Caco-2 (cell line): Measurements from ENCODE around the gene FUOM. TPM values are rescaled to one million over a fixed set of nuclear protein-coding genes. Genes with fewer than 3 reads are reported as not detected.

ENCODE experiments used
- BruUV-seq: library from RNA; stranded (reverse); fragments of 400-500 nt; replicated peaks from 2 replicates; lab custom pipeline; 2021; lab: Mats Ljungman, UMichigan
- CTCF ChIA-PET: fragments of 300-600 bp; sonication (Branson Sonifier 250); formaldehyde crosslinking; loops from one replicate; lab custom pipeline; 2022; ENCODE audit warnings: antibody characterized with exemption; lab: Charles Lee
- POLR2A ChIA-PET: fragments of 300-600 bp; sonication (Branson Sonifier 250); formaldehyde crosslinking; loops from one replicate; lab custom pipeline; 2022; ENCODE audit warnings: antibody characterized with exemption; lab: Charles Lee
- DNase-seq, 2 experiments: peaks; one replicate each; pipeline versions ENCODE4 v3.0.0 to v3.0.0-alpha.2; 2020 to 2022
- H3K27me3 ChIP-seq: replicated peaks from 2 replicates; pipeline ENCODE4 v1.6.0; 2011; ENCODE audit warnings: low read length; ENCODE audit not compliant: control insufficient read depth, insufficient read depth
- H3K36me3 ChIP-seq: 2 replicates; pipeline ENCODE4 v1.5.1; 2011; ENCODE audit warnings: low read length; ENCODE audit not compliant: control insufficient read depth, insufficient read depth
- H3K4me1 ChIP-seq: fragments of 250-450 bp; sonication (Bioruptor Pico); 2 replicates; pipeline ENCODE4 v1.5.1; 2020; ENCODE audit warnings: mild to moderate bottlenecking
- H3K4me3 ChIP-seq: 2 replicates; pipeline ENCODE4 v1.5.1; 2011; ENCODE audit warnings: low read depth, mild to moderate bottlenecking, control low read depth, low read length
- H3K9me3 ChIP-seq: fragments of 250-450 bp; sonication (Bioruptor Pico); 2 replicates; pipeline ENCODE4 v1.5.1; 2020; ENCODE audit warnings: mild to moderate bottlenecking, moderate library complexity
- H3K27ac Mint-ChIP-seq: one replicate; pipeline ENCODE4 v1.8.0; 2022; ENCODE audit warnings: mixed read lengths; ENCODE audit not compliant: unreplicated experiment
- H3K27me3 Mint-ChIP-seq: one replicate; pipeline ENCODE4 v1.8.0; 2022; ENCODE audit warnings: mixed read lengths; ENCODE audit not compliant: insufficient read depth, unreplicated experiment
- H3K36me3 Mint-ChIP-seq: one replicate; pipeline ENCODE4 v1.8.0; 2022; ENCODE audit warnings: mild to moderate bottlenecking, mixed read lengths; ENCODE audit not compliant: insufficient read depth, unreplicated experiment
- H3K4me1 Mint-ChIP-seq: one replicate; pipeline ENCODE4 v1.8.0; 2022; ENCODE audit warnings: low read depth, mixed read lengths; ENCODE audit not compliant: unreplicated experiment
- H3K4me3 Mint-ChIP-seq: one replicate; pipeline ENCODE4 v1.8.0; 2022; ENCODE audit warnings: mild to moderate bottlenecking, moderate library complexity, mixed read lengths; ENCODE audit not compliant: unreplicated experiment
- H3K9me3 Mint-ChIP-seq: one replicate; pipeline ENCODE4 v1.8.0; 2022; ENCODE audit warnings: mixed read lengths; ENCODE audit not compliant: unreplicated experiment
- CTCF ChIP-seq, 2 experiments: fragments of 200-600 bp in 1 of 2; IDR thresholded peaks; 1 replicate in 1 of 2; 2 replicates in 1 of 2; pipeline versions ENCODE4 v1.5.1 to v1.8.0; 2011 to 2022; ENCODE audit warnings: antibody characterized with exemption in 1 of 2, control low read depth in 1 of 2, inconsistent platforms in 1 of 2, low read depth in 1 of 2, low read length in 1 of 2, mild to moderate bottlenecking in 1 of 2, moderate library complexity in 1 of 2; ENCODE audit not compliant: insufficient read depth in 1 of 2, severe bottlenecking in 1 of 2, unreplicated experiment in 1 of 2
- intact Hi-C: fragments of 100-400 bp; cut with micrococcal nuclease; formaldehyde crosslinking; loops from one replicate; pipeline ENCODE4 v1.10.0; 2022; ENCODE audit not compliant: unreplicated experiment
- total RNA-seq: library from RNA; stranded (reverse); gene quantifications from 2 replicates; pipeline ENCODE4 v1.2.3, GENCODE V29; 2022

FUOM gene
- total RNA-seq, 1 experiment from 2014 or later = 119 TPM

- Mint-ChIP-seq H3K9me3 (no peaks in the 10 kb centered on the region), H3K27me3 (no peaks in the 10 kb centered on the region), H3K36me3 (peaks cover 6% of the 10 kb centered on the region), H3K4me1 (no peaks in the 10 kb centered on the region), H3K27ac (no peak overlapping the region), H3K4me3 (no peak overlapping the region)
- no peak overlapping the region for H3K4me3 ChIP-seq
- BruUV-seq = no TSS peak
- intact Hi-C loops = no loop called here
- POLR2A ChIA-PET = no interaction called here
- no peak for DNase-seq
- H3K4me1 ChIP-seq = peaks cover 8% of the 10 kb centered on the region; the same call in 1 of the 2 replicates
- no peaks in the 10 kb centered on the region for H3K27me3 ChIP-seq
- H3K36me3 ChIP-seq = no peaks in the 10 kb centered on the region
- H3K9me3 ChIP-seq = no peaks in the 10 kb centered on the region
- CTCF ChIA-PET = no interaction called here
- no peak for TF ChIP-seq CTCF (IDR thresholded peaks at IDR 0.05; ENCODE audit: insufficient read depth in 1 of 2, low read depth in 1 of 2, low read length in 1 of 2, severe bottlenecking in 1 of 2, unreplicated experiment in 1 of 2)
These were observed 27.4 kb upstream of the FUOM start for GRCh38 chr10:133385214-133385613.

GRCh38 chr10:133384071-133384470, 26.3 kb upstream of the FUOM start:
- Mint-ChIP-seq H3K9me3 (no peaks in the 10 kb centered on the region), H3K27ac (no peak overlapping the region), H3K36me3 (peaks cover 6% of the 10 kb centered on the region), H3K4me3 (no peak overlapping the region), H3K27me3 (no peaks in the 10 kb centered on the region), H3K4me1 (no peaks in the 10 kb centered on the region)
- no TSS peak for BruUV-seq
- intact Hi-C loops = no loop called here
- POLR2A ChIA-PET = no interaction called here
- no peak for DNase-seq
- peaks cover 8% of the 10 kb centered on the region; the same call in 1 of the 2 replicates for H3K4me1 ChIP-seq
- TF ChIP-seq CTCF (IDR thresholded peaks at IDR 0.05; ENCODE audit: insufficient read depth in 1 of 2, low read depth in 1 of 2, low read length in 1 of 2, severe bottlenecking in 1 of 2, unreplicated experiment in 1 of 2) = no peak
- no peaks in the 10 kb centered on the region for H3K36me3 ChIP-seq
- H3K4me3 ChIP-seq = no peak overlapping the region
- CTCF ChIA-PET = no interaction called here
- H3K9me3 ChIP-seq = no peaks in the 10 kb centered on the region
- no peaks in the 10 kb centered on the region for H3K27me3 ChIP-seq

- POLR2A ChIA-PET = no interaction called here
These were observed 25.7 kb upstream of the FUOM start for GRCh38 chr10:133383551-133383950.

More at GRCh38 chr10:133383551-133383950, 25.7 kb upstream of the FUOM start:
- no peaks in the 10 kb centered on the region for H3K4me1 Mint-ChIP-seq
- intact Hi-C loops = no loop called here
- H3K36me3 ChIP-seq = no peaks in the 10 kb centered on the region
- no TSS peak for BruUV-seq
- no peaks in the 10 kb centered on the region for H3K9me3 Mint-ChIP-seq
- DNase-seq = no peak
- no peak overlapping the region for H3K27ac Mint-ChIP-seq
- H3K4me3 ChIP-seq = no peak overlapping the region
- H3K36me3 Mint-ChIP-seq = peaks cover 6% of the 10 kb centered on the region
- no peaks in the 10 kb centered on the region for H3K27me3 ChIP-seq
- no peaks in the 10 kb centered on the region for H3K9me3 ChIP-seq
- peaks cover 8% of the 10 kb centered on the region; the same call in 1 of the 2 replicates for H3K4me1 ChIP-seq
- H3K27me3 Mint-ChIP-seq = no peaks in the 10 kb centered on the region
- TF ChIP-seq CTCF (IDR thresholded peaks at IDR 0.05; ENCODE audit: insufficient read depth in 1 of 2, low read depth in 1 of 2, low read length in 1 of 2, severe bottlenecking in 1 of 2, unreplicated experiment in 1 of 2) = no peak
- H3K4me3 Mint-ChIP-seq = no peak overlapping the region
- CTCF ChIA-PET = no interaction called here
